LoVo (cell line): ENCODE data around the gene CAMK2N1.
"Not testable (repeated sequence)": the region's sequence is repeated elsewhere in the genome, so short reads cannot be mapped to it uniquely, and the experiment has no call there.

Source experiments
- DNase-seq: peaks from one replicate; pipeline ENCODE4 v3.0.0-alpha.2; 2016; ENCODE audit warnings: low spot score

The CAMK2N1 gene

GRCh38 chr1:20485527-20486456 is at the start of gene CAMK2N1:
CAMK2N1 (minus strand) TSS chr1:20486210; CDS start chr1:20485379, 831 bp downstream.
- DNase-seq: peak; percentile 69

- DNase-seq: no peak
Observed at GRCh38 chr1:20534659-20535417, 48.8 kb upstream of the CAMK2N1 start.

GRCh38 chr1:20533635-20534034 is 47.6 kb upstream of the CAMK2N1 start:
- no peak for DNase-seq

DNA sequence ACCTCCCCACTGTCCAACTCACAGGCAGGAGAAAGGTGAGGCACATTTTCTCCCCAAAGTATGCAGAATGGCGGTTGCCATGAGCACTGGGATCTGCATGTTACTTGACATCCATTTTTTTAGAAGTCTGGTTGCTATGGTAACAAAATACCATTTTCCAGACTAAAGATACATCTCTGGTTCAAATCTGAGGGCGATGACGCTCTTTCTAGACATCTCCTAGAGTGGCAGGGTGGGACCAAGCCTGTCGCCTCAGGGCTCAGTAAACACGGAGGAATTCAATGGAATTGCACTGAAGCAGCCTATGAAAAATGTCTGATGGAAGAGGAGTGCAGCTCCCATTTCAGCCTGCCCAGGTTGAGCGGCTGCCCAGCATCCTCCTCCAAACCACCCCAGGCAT is 44.9 kb upstream of the CAMK2N1 start:
- no peak for DNase-seq

GRCh38 chr1:20530306-20530705 is 44.3 kb upstream of the CAMK2N1 start:
- no peak for DNase-seq

GRCh38 chr1:20528221-20528620 is 42.2 kb upstream of the CAMK2N1 start:
- DNase-seq: no peak

- DNase-seq: no peak
Observed at GRCh38 chr1:20526267-20526666, 40.3 kb upstream of the CAMK2N1 start.

DNA sequence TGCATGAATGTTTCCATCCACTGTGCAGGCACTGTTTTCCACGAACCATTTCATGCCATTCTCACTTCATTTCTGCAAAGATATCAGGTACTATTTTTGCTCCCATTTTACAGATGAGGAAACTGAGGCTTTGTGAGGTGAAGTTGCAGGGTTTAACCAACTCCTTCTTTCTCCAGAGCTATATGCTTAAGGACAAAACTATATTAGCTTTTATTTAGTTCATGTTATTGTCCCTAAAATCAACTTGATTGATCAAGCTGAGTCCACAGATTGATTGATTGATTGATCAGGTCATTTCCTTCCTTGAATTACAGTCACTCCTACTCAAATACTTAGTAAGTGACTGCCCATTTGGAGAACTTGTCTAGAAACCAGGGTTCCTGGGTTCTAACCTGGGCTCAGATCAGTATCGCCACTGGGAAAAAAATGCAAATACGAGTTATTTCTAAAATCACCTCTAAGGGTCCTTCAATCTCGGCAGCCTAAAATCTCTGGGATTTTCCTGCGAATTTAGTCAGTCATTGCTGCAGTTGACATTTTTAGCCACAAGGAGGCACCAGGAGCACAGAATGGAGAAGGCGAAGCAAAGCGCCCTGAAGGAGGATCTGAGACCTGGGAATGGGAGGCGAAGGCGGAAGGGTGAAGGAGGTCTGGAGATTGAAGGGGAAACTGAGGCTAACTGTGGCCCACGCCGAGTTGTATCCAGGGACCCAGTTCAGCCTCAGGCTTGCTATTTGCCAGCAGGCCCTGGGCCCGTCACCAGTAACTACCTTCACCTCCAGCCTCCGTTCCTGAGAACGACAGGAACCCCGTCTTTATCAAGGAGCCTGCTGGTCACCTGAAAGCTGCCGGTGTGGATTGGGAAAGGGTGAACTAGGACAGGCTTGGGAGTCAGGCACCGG is 36.2 kb upstream of the CAMK2N1 start:
- DNase-seq: peak; percentile 76

- not testable (repeated sequence) for DNase-seq
Observed at GRCh38 chr1:20519609-20520262, 33.7 kb upstream of the CAMK2N1 start.

- no peak for DNase-seq
Observed at GRCh38 chr1:20511518-20512428, 25.8 kb upstream of the CAMK2N1 start.

DNA sequence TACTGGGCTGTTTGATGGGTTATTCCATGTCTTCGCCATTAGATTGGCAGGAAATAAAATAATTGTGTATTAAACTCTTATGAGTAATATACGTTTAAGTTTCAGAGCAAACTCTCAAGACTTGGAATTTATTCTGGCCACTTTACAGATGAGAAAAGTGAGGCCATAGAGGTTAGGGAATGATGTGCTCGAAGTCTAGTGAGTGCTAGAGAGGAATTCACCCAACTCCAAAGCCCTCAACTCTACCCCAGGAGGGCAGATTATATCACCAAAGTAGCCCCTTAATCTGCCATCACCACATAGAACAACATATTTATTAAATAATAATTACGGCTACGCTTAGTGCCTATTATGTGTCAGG is 22.4 kb upstream of the CAMK2N1 start:
- DNase-seq: no peak

GRCh38 chr1:20507564-20508410 is 21.8 kb upstream of the CAMK2N1 start, which contains the start of gene MUL1:
MUL1 (minus strand) TSS chr1:20508151; CDS start chr1:20508024, 127 bp downstream.
- peak; percentile 91 for DNase-seq

DNA sequence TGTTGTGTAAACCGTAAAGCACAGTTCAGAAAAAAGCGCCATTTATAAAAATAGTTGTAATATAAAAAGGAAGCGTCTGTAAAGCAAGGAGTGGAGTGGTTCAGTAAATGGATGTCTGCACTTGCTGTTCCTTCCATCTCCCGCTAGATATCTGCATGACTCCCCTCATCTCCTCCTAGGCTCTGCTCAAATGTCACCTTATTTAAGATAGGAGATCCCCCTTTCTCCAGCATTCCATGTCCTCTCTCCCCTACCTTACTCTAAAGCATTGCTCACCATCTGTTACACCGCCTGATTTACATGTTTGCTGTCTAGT is 21.2 kb upstream of the CAMK2N1 start:
- no peak for DNase-seq

DNA sequence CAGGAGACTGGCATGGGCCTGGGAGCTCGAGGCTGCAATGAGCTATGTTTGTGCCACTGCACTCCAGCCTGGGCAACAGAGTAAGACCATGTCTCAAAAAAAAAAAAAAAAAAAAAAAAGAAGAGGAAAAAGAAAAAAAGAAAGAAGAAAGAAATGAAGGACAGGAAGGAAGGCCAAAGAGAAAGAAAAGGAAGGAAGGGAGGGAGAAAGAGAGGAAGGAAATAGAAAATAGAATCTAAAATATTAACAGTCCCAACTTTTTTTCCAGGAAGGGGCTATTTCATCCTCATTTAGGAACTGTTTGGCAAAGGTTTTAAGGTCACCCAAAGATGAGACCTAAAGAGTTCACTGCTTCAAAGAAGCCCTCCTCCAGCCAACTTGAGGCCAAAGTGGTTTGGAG is 19.5 kb upstream of the CAMK2N1 start:
- DNase-seq: no peak

GRCh38 chr1:20500716-20501115 is 14.7 kb upstream of the CAMK2N1 start:
- DNase-seq: no peak

GRCh38 chr1:20499718-20500117 is 13.7 kb upstream of the CAMK2N1 start:
- no peak for DNase-seq

- no peak for DNase-seq
Observed at GRCh38 chr1:20499105-20499504, 13.1 kb upstream of the CAMK2N1 start.

DNA sequence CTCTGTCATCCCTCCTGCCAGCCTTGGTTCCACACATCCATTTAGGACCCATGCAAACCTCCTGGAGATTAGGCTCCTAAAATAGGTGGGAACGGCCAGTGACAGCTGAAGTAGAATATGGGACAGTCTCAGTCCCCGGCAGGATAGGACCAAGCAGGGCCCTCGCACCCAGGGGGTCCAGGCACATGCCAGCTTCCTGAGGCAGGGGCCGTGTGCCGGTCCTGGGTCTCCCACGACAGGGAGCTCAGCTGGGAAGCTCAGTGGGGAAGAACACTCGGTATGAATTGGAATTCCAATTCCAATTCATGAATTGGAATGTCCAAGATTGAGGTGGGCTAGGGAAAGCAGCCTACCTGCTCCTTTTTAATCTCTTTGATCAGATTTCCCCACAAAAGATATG is 12.1 kb upstream of the CAMK2N1 start:
- DNase-seq: no peak

DNA sequence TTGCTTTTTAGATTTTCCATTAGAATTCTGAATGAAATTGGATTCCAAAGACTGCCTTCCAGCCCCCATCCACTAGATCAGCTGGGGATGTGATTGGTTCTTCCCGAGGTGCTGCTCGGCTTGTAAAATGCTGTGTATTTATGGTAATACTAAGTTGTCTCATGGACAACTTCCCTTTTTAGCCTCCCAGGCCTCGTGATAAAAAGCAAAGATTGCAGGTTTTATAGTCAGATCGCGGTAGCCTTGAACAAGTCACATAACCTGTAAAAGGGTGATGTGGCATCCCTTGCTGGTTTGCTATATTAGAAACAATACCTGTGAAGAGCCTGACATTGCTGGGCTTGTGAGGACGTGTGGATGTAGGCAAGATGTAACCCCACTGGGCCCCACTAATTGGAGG is 11.5 kb upstream of the CAMK2N1 start:
- no peak for DNase-seq
